ENCODE data around the gene CGRRF1. TPM values are rescaled to one million over a fixed set of nuclear protein-coding genes. Genes with fewer than 3 reads are reported as not detected.

The CGRRF1 gene
- total and polyA plus RNA-seq, 5 donors = 16.8 to 27.2 (median 24.7) TPM

DNA sequence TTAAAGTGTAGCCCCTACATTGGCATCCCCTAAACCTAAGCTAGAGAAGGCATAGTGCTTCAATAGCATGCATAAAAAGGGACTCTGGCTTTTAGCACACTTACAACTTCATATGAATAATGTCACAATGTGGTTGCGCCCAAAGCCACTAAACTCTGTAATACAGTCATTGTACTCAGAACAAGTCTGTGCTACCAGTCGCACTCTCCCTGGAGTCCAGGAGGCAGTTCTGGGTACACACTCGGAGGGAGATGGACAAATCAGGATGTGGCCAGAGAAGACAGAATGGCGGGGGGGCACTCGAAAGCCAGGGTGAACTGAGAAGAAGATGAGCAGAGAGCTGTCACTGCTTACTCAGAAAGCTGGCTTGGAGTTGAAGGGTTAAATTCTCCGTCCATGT, 67.8 kb downstream of the CGRRF1 start:
- peaks cover 12% of the 10 kb centered on the region for H3K4me1 ChIP-seq (ENCODE audit: control insufficient read depth, insufficient read depth, low read length)
- peak overlapping the region; percentile 13 for H3K27ac ChIP-seq (ENCODE audit: low read length)
- no peaks in the 10 kb centered on the region for H3K9me3 ChIP-seq (ENCODE audit: control insufficient read depth, low read length)
- DNase-seq = no peak
- no peak for ATAC-seq
- no peak overlapping the region for H3K4me3 ChIP-seq (ENCODE audit: low read length)
- H3K27me3 ChIP-seq (ENCODE audit: control insufficient read depth, insufficient read depth) = no peaks in the 10 kb centered on the region
- intact Hi-C loops (cut with DNase I) = no loop called here
- 84% methylated on average over 6 of the region's 6 CpGs for WGBS

DNA sequence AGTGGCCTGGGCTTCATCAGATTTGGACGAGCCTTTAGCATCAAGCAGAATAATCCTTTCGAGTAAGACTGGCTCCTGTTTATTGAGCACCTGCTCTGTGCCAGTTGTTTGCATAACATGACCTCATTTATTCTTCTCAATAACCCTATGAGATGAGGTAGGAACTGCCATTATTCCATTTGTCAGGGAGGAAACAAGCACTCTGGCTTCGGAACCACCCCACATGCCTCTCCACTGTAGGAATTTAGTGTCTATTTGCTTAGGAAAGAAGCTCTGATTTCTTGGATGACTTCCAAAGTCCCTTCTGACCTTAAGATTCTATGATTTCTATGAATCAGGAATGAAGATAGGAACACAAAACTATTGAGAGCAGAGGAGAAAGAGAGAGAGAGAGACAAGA, 68.3 kb downstream of the CGRRF1 start:
- whole genome bisulfite sequencing = 56% methylated on average over 3 of the region's 3 CpGs
- no peaks in the 10 kb centered on the region for H3K27me3 ChIP-seq (ENCODE audit: control insufficient read depth, insufficient read depth)
- DNase-seq (no peak), ATAC-seq (no peak)
- intact Hi-C loops (cut with DNase I) = no loop called here
- H3K27ac ChIP-seq (ENCODE audit: low read length) = peak overlapping the region; percentile 13
- H3K4me1 ChIP-seq (ENCODE audit: control insufficient read depth, insufficient read depth, low read length) = peaks cover 12% of the 10 kb centered on the region
- H3K9me3 ChIP-seq (ENCODE audit: control insufficient read depth, low read length) = no peaks in the 10 kb centered on the region
- no peak overlapping the region for H3K4me3 ChIP-seq (ENCODE audit: low read length)

DNA sequence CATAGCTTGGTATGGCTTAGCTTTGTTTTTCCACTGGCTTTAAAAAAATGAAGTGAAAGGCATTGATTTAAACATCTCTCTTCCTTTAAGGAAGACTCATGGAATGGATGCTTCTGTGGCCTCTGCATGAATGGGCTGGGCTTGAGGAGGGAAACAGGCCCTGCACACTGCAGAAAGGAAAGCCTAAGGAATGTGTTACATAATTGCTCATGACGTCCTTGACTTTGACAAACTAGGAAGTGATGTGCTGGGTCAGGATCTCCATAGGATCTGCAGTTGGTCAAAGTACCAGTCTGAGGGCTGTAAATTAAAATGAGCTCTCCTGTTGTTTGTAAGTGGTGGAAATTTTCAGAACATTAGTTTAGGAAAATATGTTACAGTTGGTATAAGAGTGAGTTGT, 69.9 kb downstream of the CGRRF1 start:
- Histone ChIP-seq H3K27me3 (ENCODE audit: control insufficient read depth, insufficient read depth) (no peaks in the 10 kb centered on the region), H3K9me3 (ENCODE audit: control insufficient read depth, low read length) (no peaks in the 10 kb centered on the region), H3K4me1 (ENCODE audit: control insufficient read depth, insufficient read depth, low read length) (peaks cover 10% of the 10 kb centered on the region), H3K4me3 (ENCODE audit: low read length) (no peak overlapping the region), H3K27ac (ENCODE audit: low read length) (no peak overlapping the region)
- WGBS = 5% methylated on average over 1 of the region's 1 CpG
- DNase-seq (no peak), ATAC-seq (peak; percentile 55 to 56)
- intact Hi-C loops (cut with DNase I) = no loop called here

DNA sequence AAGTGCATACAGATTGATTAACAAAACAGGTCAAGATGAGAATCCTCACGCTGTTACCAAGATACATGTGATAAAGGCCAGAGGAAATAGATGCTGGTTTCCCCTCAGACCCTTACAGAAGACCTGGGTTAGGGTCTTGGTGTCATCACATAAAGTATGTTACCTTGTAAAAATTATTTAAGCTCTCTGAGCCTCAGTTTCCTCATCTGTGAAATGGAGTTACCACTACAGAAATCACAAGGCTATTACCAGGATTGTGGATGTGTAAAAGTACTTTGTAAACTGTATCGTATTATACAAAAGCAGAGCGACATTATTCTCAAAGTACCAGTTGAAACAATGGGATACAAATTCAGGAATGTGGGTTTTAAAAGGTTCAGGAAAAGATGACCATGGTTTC, 71.2 kb downstream of the CGRRF1 start:
- Histone ChIP-seq H3K27me3 (ENCODE audit: control insufficient read depth, insufficient read depth) (no peaks in the 10 kb centered on the region), H3K9me3 (ENCODE audit: control insufficient read depth, low read length) (no peaks in the 10 kb centered on the region), H3K4me1 (ENCODE audit: control insufficient read depth, insufficient read depth, low read length) (peaks cover 10% of the 10 kb centered on the region), H3K4me3 (ENCODE audit: low read length) (no peak overlapping the region), H3K27ac (ENCODE audit: low read length) (no peak overlapping the region)
- no peak for DNase-seq
- intact Hi-C loops (cut with DNase I) = no loop called here
- WGBS = 95% methylated on average over 3 of the region's 3 CpGs
- no peak for ATAC-seq

DNA sequence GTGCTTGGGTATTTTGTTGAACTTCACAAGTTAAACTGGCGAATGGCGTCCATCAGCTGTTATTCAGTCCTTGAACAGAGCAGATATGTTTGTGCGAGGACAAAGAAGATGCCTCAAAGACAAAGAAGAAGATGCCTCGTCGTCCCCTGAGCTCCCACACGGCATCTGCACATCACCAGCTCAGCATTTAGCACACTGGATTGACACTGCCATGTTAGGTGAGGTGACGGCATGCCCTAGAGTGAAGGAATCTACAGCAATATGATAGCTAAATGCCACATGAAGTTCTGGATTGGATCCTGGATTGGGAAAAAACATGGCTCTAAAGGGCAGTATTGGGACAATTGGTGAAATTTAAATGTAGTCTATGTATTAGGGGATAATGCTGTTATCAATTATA, 72.6 kb downstream of the CGRRF1 start:
- Histone ChIP-seq H3K4me3 (ENCODE audit: low read length) (no peak overlapping the region), H3K27me3 (ENCODE audit: control insufficient read depth, insufficient read depth) (no peaks in the 10 kb centered on the region), H3K4me1 (ENCODE audit: control insufficient read depth, insufficient read depth, low read length) (peaks cover 5% of the 10 kb centered on the region), H3K9me3 (ENCODE audit: control insufficient read depth, low read length) (no peaks in the 10 kb centered on the region), H3K27ac (ENCODE audit: low read length) (no peak overlapping the region)
- peak in 1 of 2 donors; percentile 23 for ATAC-seq
- DNase-seq = no peak
- 73% methylated on average over 7 of the region's 7 CpGs for WGBS
- intact Hi-C loops (cut with DNase I) = no loop called here

DNA sequence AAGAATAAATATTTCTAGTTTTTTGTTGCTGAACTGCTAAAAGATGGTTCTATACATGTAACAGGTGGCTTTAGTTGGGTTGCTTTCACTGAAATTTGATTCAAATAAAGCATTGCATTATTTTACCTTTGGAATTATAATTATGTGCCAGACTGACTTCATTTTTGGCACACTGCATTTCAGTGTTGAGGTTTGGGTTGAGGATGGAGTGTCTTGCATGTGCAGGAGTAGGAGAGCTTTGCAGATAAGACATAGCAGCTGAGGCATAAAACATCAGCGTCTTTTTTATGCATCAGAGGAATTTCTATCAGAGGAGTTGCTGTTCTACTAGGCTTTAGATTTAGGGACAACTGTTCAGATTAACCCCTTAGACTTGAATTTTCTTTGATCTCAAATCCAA, 74.4 kb downstream of the CGRRF1 start:
- Histone ChIP-seq H3K27me3 (ENCODE audit: control insufficient read depth, insufficient read depth) (no peaks in the 10 kb centered on the region), H3K4me3 (ENCODE audit: low read length) (no peak overlapping the region), H3K4me1 (ENCODE audit: control insufficient read depth, insufficient read depth, low read length) (peaks cover 2% of the 10 kb centered on the region), H3K9me3 (ENCODE audit: control insufficient read depth, low read length) (no peaks in the 10 kb centered on the region), H3K27ac (ENCODE audit: low read length) (no peak overlapping the region)
- no peak for DNase-seq
- 29% methylated on average over 1 of the region's 1 CpG for WGBS
- intact Hi-C loops (cut with DNase I) = no loop called here
- no peak for ATAC-seq

DNA sequence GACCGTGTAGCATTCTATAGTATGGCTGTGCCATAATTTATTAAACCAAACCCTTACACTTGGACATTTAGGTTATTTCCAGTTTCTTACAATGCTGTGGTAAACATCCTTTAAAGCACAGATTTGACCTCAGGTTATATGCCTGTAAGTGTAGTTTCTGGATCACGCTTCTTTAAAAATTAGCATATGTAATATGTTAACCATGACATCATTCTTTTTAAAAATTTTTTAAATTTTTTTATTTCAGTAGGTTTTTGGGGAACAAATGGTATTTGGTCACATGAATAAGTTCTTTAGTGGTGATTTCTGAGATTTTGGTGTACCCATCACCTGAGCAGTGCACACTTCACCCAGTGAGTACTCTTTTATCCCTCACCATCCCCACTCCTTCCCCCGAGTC, 75.5 kb downstream of the CGRRF1 start:
- intact Hi-C loops (cut with DNase I) = no loop called here
- WGBS = 95% methylated on average over 3 of the region's 3 CpGs
- no peak for ATAC-seq
- Histone ChIP-seq H3K4me3 (ENCODE audit: low read length) (no peak overlapping the region), H3K9me3 (ENCODE audit: control insufficient read depth, low read length) (no peaks in the 10 kb centered on the region), H3K27ac (ENCODE audit: low read length) (no peak overlapping the region), H3K27me3 (ENCODE audit: control insufficient read depth, insufficient read depth) (no peaks in the 10 kb centered on the region), H3K4me1 (ENCODE audit: control insufficient read depth, insufficient read depth, low read length) (peaks cover 2% of the 10 kb centered on the region)
- DNase-seq = no peak

Other genes with a start within 250 kb of the CGRRF1 start
- 1 to 10 TPM; 3.5 to 8.1 (median 7.1) TPM for gene CDKN3, start 112.9 kb upstream of the CGRRF1 start, total RNA-seq
- gene CDKN3, start 112.9 kb upstream of the CGRRF1 start, polyA plus RNA-seq = 10.4 TPM
- 100 to 1,000 TPM; 102 to 114 (median 110) TPM for gene CNIH1, start 68.5 kb upstream of the CGRRF1 start, total RNA-seq
- 92.2 TPM for gene CNIH1, start 68.5 kb upstream of the CGRRF1 start, polyA plus RNA-seq
- gene GMFB, start 20.9 kb upstream of the CGRRF1 start, total RNA-seq = 10 to 100 TPM; 32.7 to 37.5 (median 35.8) TPM
- gene GMFB, start 20.9 kb upstream of the CGRRF1 start, polyA plus RNA-seq = 13.2 TPM
- 100 to 1,000 TPM; 124 to 166 (median 144) TPM for gene SAMD4A, start 57.2 kb downstream of the CGRRF1 start, total RNA-seq
- 57.2 TPM for gene SAMD4A, start 57.2 kb downstream of the CGRRF1 start, polyA plus RNA-seq